ENCODE measurements around the gene CLTA. TPM values are rescaled to one million over a fixed set of nuclear protein-coding genes. Genes with fewer than 3 reads are reported as not detected.

The CLTA gene
- polyA plus RNA-seq, 1 of the 3 experiments (the other 2 are of a cell fraction): 260 TPM

DNA sequence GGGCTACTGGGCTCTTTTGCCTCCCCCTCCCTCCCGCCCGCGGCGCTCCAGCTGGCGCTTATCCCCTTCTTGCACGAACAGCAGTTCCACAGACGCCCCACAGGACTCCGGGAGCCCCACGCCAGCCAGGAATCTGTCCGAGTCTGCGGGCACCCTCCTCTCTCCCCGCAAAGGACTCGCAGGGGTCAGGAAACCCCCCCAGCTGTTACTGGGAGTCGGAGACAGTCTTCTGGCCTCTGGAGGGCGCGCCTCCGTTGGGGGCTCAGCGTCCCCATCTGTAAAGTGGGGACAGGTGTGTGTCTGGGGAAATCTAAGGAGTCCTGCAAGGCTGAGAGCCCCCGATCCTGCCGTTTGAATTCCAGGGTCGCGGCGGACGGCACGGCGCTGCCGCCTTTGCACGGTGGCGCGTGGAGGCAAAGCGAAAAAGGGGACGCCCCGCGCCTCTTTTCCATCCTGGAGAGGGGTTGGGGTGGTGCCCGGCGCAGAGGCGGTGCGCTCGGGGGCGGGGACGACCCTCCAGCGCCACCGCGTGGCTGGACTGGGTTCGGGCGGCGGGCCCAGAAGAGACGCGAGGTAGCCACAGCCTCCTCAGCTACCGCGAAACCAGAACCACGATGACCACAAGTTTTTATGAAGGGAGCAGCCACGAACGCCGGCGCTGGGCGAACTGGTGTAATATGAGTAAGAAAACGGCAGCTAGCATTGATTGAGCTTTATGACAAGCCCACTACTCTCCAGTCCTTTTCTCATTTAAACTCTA lies 24.4 kb upstream of the CLTA start (continued):
- TF ChIP-seq EP300 (IDR thresholded peaks at IDR 0.05; ENCODE audit: borderline replicate concordance in 1 of 2, low read depth in 1 of 2, low read length in 1 of 2) (no peak), GATA2 (CRISPR knock-in tag; IDR thresholded peaks at IDR 0.05) (no peak), RFX5 (IDR thresholded peaks at IDR 0.05; ENCODE audit: low read length) (no peak), TCF12 (IDR thresholded peaks at IDR 0.05) (no peak; the same call in 1 of the 2 replicates), POLR2AphosphoS5 (IDR thresholded peaks at IDR 0.05; ENCODE audit: low read depth, low read length) (no peak), MEF2A (IDR thresholded peaks at IDR 0.05; ENCODE audit: borderline replicate concordance, low read depth) (no peak), TEAD4 (IDR thresholded peaks at IDR 0.05; ENCODE audit: borderline replicate concordance, insufficient read depth) (no peak)
- TF ChIP-seq, protein P1, sequence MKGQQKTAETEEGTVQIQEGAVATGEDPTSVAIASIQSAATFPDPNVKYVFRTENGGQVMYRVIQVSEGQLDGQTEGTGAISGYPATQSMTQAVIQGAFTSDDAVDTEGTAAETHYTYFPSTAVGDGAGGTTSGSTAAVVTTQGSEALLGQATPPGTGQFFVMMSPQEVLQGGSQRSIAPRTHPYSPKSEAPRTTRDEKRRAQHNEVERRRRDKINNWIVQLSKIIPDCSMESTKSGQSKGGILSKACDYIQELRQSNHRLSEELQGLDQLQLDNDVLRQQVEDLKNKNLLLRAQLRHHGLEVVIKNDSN (IDR thresholded peaks at IDR 0.05; ENCODE audit: borderline replicate concordance, low read depth): no peak
- TF ChIP-seq, protein P2, sequence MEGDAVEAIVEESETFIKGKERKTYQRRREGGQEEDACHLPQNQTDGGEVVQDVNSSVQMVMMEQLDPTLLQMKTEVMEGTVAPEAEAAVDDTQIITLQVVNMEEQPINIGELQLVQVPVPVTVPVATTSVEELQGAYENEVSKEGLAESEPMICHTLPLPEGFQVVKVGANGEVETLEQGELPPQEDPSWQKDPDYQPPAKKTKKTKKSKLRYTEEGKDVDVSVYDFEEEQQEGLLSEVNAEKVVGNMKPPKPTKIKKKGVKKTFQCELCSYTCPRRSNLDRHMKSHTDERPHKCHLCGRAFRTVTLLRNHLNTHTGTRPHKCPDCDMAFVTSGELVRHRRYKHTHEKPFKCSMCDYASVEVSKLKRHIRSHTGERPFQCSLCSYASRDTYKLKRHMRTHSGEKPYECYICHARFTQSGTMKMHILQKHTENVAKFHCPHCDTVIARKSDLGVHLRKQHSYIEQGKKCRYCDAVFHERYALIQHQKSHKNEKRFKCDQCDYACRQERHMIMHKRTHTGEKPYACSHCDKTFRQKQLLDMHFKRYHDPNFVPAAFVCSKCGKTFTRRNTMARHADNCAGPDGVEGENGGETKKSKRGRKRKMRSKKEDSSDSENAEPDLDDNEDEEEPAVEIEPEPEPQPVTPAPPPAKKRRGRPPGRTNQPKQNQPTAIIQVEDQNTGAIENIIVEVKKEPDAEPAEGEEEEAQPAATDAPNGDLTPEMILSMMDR (IDR thresholded peaks at IDR 0.05): peak; percentile 84

DNA sequence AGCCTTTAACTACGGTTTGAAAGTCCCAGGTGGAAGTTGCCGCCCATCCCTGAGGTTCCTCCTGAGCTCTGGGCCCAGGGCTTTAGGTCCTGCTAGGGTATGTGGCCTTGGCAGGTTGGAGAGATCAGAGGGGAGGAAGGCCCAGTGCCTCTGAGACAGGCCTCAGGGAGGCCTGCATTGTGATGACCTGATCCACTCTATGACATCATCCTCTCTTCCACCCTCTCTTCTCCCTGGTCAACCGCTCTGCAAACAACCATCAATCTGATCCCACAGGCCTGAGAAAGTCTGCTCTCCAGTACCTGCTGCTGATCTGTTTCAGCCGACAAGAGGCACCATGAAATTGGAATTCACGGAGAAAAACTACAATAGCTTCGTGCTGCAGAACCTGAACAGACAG lies 21.6 kb upstream of the CLTA start, which contains the start of gene CCIN:
Gene CCIN (plus strand): TSS at position 223 of the 400 bp plus-strand sequence. CDS start 115 bp downstream, at position 338.
- peaks cover 12% of the 10 kb centered on the region for H3F3A ChIP-seq (replicated peaks; ENCODE audit: insufficient read depth)
- H3K9me2 ChIP-seq: no peaks in the 10 kb centered on the region
- H3K27ac ChIP-seq (ENCODE audit: low read depth in 2 of 2, low read length in 1 of 2): no peak within 1 kb of the TSS
- H3K79me2 ChIP-seq (ENCODE audit: insufficient read depth): no peaks in the 10 kb centered on the region
- no peaks in the 10 kb centered on the region for H3K36me3 ChIP-seq (replicated peaks in 1 of 2; ENCODE audit: control insufficient read depth in 1 of 2, insufficient read depth in 2 of 2, low read length in 1 of 2)
- no peaks in the 10 kb centered on the region for H3K9me3 ChIP-seq
- ChIA-PET POLR2A (interaction anchor here (1.0 kb wide), 1 partner anchor 21 kb away, joined by 4 read pairs; no protein-coding TSS in a partner anchor), CTCF (interaction anchor here (0.6 to 8.8 kb wide), 7 partner anchors 9 to 214 kb away, joined by 3 to 167 read pairs (median 4); partner anchors contain the start of genes CLTA and GLIPR2)
- peaks cover 4 to 11% of the 10 kb centered on the region in 2 experiments; a peak in 3 of 4 replicates for H3K4me1 ChIP-seq (ENCODE audit: control insufficient read depth in 1 of 2, insufficient read depth in 2 of 2, low read depth in 1 of 2, low read length in 1 of 2)
- no peaks in the 10 kb centered on the region for H3K27me3 ChIP-seq (ENCODE audit: insufficient read depth)
- no peaks in the 10 kb centered on the region for H4K20me1 ChIP-seq (ENCODE audit: insufficient read depth)
- H2AFZ ChIP-seq (ENCODE audit: low read depth): no peak within 1 kb of the TSS
- WGBS (ENCODE audit: low lambda C conversion rate): 99% methylated on average over 6 of the region's 6 CpGs
- no peak within 1 kb of the TSS for H3K4me2 ChIP-seq
- TF ChIP-seq RCOR1 (IDR thresholded peaks at IDR 0.05; ENCODE audit: low read length) (no peak), FOXM1 (IDR thresholded peaks at IDR 0.05; ENCODE audit: low read depth) (no peak), SMC3 (IDR thresholded peaks at IDR 0.05; ENCODE audit: low read depth, low read length) (no peak), FOXJ3 (CRISPR knock-in tag; IDR thresholded peaks at IDR 0.05) (no peak), TEAD4 (IDR thresholded peaks at IDR 0.05; ENCODE audit: borderline replicate concordance, insufficient read depth) (no peak), NFIC (IDR thresholded peaks at IDR 0.05; ENCODE audit: borderline replicate concordance) (no peak), MXI1 (IDR thresholded peaks at IDR 0.05; ENCODE audit: low read depth, low read length) (no peak), FOSL2 (IDR thresholded peaks at IDR 0.05; ENCODE audit: borderline replicate concordance, low read depth) (no peak), RAD21 (IDR thresholded peaks at IDR 0.05; ENCODE audit: low read length) (no peak), TAF1 (IDR thresholded peaks at IDR 0.05; ENCODE audit: borderline replicate concordance, low read depth, low read length) (no peak), SIN3A (IDR thresholded peaks at IDR 0.05; ENCODE audit: borderline replicate concordance, low read depth, low read length) (no peak)
- TF ChIP-seq, protein P3, sequence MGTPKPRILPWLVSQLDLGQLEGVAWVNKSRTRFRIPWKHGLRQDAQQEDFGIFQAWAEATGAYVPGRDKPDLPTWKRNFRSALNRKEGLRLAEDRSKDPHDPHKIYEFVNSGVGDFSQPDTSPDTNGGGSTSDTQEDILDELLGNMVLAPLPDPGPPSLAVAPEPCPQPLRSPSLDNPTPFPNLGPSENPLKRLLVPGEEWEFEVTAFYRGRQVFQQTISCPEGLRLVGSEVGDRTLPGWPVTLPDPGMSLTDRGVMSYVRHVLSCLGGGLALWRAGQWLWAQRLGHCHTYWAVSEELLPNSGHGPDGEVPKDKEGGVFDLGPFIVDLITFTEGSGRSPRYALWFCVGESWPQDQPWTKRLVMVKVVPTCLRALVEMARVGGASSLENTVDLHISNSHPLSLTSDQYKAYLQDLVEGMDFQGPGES (IDR thresholded peaks at IDR 0.05; ENCODE audit: low read depth, low read length): no peak
- TF ChIP-seq, protein P4, sequence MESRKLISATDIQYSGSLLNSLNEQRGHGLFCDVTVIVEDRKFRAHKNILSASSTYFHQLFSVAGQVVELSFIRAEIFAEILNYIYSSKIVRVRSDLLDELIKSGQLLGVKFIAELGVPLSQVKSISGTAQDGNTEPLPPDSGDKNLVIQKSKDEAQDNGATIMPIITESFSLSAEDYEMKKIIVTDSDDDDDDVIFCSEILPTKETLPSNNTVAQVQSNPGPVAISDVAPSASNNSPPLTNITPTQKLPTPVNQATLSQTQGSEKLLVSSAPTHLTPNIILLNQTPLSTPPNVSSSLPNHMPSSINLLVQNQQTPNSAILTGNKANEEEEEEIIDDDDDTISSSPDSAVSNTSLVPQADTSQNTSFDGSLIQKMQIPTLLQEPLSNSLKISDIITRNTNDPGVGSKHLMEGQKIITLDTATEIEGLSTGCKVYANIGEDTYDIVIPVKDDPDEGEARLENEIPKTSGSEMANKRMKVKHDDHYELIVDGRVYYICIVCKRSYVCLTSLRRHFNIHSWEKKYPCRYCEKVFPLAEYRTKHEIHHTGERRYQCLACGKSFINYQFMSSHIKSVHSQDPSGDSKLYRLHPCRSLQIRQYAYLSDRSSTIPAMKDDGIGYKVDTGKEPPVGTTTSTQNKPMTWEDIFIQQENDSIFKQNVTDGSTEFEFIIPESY (IDR thresholded peaks at IDR 0.05; ENCODE audit: borderline replicate concordance, low read depth): no peak
- TF ChIP-seq, protein P5, sequence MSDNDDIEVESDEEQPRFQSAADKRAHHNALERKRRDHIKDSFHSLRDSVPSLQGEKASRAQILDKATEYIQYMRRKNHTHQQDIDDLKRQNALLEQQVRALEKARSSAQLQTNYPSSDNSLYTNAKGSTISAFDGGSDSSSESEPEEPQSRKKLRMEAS (IDR thresholded peaks at IDR 0.05; ENCODE audit: low read depth): no peak
- TF ChIP-seq, protein P6, sequence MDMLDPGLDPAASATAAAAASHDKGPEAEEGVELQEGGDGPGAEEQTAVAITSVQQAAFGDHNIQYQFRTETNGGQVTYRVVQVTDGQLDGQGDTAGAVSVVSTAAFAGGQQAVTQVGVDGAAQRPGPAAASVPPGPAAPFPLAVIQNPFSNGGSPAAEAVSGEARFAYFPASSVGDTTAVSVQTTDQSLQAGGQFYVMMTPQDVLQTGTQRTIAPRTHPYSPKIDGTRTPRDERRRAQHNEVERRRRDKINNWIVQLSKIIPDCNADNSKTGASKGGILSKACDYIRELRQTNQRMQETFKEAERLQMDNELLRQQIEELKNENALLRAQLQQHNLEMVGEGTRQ (IDR thresholded peaks at IDR 0.05; ENCODE audit: borderline replicate concordance, low read depth, low read length): no peak
- no peak within 1 kb of the TSS for H3K4me3 ChIP-seq (ENCODE audit: low read depth in 2 of 2, low read length in 1 of 2)
- DNase-seq: no peak
- no peak within 1 kb of the TSS for H3K9ac ChIP-seq

Data from SK-N-SH (cell line).